Breast epithelium (tissue), 3 donors: ENCODE data around the gene RNF186.

Experiments
- POLR2A ChIP-seq: fragments of 450-650 bp; IDR thresholded peaks from one replicate; pipeline ENCODE4 v1.6.1; 2016; ENCODE audit warnings: antibody characterized with exemption, mild to moderate bottlenecking, moderate library complexity
- POLR2AphosphoS5 ChIP-seq, 3 donors: sonication (generic); formaldehyde crosslinking; IDR thresholded peaks; one replicate each; pipeline ENCODE4 v1.6.1; 2017; ENCODE audit warnings: antibody characterized with exemption in 3 of 3
- TF ChIP-seq, protein P1 (sequence below), 3 donors: fragments of 450-650 bp; IDR thresholded peaks; one replicate each; pipeline ENCODE4 v1.5.1; 2016 to 2017; ENCODE audit warnings: antibody characterized with exemption in 3 of 3, mild to moderate bottlenecking in 3 of 3, moderate library complexity in 3 of 3

GRCh38 chr1:19846338-19846737 is 31.3 kb upstream of the RNF186 start:
- TF ChIP-seq, protein P1, sequence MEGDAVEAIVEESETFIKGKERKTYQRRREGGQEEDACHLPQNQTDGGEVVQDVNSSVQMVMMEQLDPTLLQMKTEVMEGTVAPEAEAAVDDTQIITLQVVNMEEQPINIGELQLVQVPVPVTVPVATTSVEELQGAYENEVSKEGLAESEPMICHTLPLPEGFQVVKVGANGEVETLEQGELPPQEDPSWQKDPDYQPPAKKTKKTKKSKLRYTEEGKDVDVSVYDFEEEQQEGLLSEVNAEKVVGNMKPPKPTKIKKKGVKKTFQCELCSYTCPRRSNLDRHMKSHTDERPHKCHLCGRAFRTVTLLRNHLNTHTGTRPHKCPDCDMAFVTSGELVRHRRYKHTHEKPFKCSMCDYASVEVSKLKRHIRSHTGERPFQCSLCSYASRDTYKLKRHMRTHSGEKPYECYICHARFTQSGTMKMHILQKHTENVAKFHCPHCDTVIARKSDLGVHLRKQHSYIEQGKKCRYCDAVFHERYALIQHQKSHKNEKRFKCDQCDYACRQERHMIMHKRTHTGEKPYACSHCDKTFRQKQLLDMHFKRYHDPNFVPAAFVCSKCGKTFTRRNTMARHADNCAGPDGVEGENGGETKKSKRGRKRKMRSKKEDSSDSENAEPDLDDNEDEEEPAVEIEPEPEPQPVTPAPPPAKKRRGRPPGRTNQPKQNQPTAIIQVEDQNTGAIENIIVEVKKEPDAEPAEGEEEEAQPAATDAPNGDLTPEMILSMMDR (IDR thresholded peaks at IDR 0.05): no peak
- TF ChIP-seq POLR2AphosphoS5 (IDR thresholded peaks at IDR 0.05): no peak
- no peak for TF ChIP-seq POLR2A
